ENCODE measurements around the gene TMEM119. TPM values are rescaled to one million over a fixed set of nuclear protein-coding genes. Genes with fewer than 3 reads are reported as not detected.
"Not testable (repeated sequence)": the region's sequence is repeated elsewhere in the genome, so short reads cannot be mapped to it uniquely, and the experiment has no call there.

Gene TMEM119
- total RNA-seq, 2 experiments from 2014 or later = 2.1 to 2.6 TPM

DNA sequence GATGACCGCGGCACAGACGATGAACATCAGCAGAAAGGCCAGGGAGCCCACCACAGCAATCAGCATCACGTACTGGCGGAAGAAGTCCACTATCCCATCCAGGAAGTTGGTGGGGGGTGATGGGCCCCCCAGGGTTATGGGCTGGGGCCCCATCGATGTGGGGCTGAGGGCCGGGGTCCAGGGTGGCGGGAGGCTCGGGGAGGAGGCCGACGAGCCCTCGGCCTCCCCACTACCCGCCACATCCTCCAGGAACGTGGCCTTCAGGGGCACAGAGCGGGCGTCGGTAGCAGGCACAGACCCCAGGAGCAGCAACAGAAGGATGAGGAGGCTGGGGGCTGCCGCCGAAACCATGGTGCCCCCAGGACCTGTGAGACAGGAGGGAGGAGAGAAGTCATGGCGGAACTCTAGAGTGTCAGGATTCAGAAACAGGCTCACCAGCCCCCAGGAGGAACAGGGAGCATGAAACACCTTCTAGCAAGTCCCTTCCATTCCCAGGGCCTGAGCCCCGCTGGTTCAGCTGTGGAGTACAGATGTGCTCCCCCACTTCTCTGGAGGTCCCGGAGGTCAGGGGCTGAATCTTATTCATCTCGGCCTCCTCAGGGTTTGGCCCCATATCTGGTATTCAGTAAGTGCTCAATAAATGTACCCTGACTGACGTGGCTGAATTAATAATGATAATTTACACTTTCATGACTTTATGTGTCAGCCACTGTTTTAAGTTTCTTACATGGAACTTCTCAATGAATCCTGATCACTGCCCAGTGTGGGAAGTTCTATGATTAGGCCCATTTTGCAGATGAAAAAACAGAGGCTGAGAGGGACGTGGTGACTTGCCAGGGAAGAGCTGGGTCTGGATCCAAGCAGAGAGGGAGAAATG, 5.6 kb downstream of the TMEM119 start:
- Histone ChIP-seq H3K4me1 (ENCODE audit: insufficient read depth, low read length) (no peaks in the 10 kb centered on the region), H3K4me3 (ENCODE audit: low read length) (no peak overlapping the region), H3K27me3 (ENCODE audit: control insufficient read depth in 1 of 2, insufficient read depth in 2 of 2, low read length in 2 of 2) (no peaks in the 10 kb centered on the region), H3K9me3 (ENCODE audit: control insufficient read depth in 1 of 2, insufficient read depth in 1 of 2, low read length in 2 of 2) (no peaks in the 10 kb centered on the region), H3K36me3 (ENCODE audit: insufficient read depth, low read length) (no peaks in the 10 kb centered on the region), H3K27ac (ENCODE audit: low read depth in 1 of 2, low read length in 2 of 2) (no peak overlapping the region)
- no peak for DNase-seq
- Mint-ChIP-seq H3K27ac (no peak overlapping the region), H3K36me3 (ENCODE audit: low read depth) (no peaks in the 10 kb centered on the region), H3K4me1 (ENCODE audit: low read depth) (no peaks in the 10 kb centered on the region), H3K27me3 (no peaks in the 10 kb centered on the region), H3K9me3 (no peaks in the 10 kb centered on the region), H3K4me3 (no peak overlapping the region)
- TF ChIP-seq, protein P1, sequence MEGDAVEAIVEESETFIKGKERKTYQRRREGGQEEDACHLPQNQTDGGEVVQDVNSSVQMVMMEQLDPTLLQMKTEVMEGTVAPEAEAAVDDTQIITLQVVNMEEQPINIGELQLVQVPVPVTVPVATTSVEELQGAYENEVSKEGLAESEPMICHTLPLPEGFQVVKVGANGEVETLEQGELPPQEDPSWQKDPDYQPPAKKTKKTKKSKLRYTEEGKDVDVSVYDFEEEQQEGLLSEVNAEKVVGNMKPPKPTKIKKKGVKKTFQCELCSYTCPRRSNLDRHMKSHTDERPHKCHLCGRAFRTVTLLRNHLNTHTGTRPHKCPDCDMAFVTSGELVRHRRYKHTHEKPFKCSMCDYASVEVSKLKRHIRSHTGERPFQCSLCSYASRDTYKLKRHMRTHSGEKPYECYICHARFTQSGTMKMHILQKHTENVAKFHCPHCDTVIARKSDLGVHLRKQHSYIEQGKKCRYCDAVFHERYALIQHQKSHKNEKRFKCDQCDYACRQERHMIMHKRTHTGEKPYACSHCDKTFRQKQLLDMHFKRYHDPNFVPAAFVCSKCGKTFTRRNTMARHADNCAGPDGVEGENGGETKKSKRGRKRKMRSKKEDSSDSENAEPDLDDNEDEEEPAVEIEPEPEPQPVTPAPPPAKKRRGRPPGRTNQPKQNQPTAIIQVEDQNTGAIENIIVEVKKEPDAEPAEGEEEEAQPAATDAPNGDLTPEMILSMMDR (IDR thresholded peaks at IDR 0.05) = no peak
- intact Hi-C loops (cut with DNase I, micrococcal nuclease) = no loop called here
- ATAC-seq (ENCODE audit: poor library complexity) = no peak
- ChIA-PET POLR2A (no interaction called here), CTCF (no interaction called here)

DNA sequence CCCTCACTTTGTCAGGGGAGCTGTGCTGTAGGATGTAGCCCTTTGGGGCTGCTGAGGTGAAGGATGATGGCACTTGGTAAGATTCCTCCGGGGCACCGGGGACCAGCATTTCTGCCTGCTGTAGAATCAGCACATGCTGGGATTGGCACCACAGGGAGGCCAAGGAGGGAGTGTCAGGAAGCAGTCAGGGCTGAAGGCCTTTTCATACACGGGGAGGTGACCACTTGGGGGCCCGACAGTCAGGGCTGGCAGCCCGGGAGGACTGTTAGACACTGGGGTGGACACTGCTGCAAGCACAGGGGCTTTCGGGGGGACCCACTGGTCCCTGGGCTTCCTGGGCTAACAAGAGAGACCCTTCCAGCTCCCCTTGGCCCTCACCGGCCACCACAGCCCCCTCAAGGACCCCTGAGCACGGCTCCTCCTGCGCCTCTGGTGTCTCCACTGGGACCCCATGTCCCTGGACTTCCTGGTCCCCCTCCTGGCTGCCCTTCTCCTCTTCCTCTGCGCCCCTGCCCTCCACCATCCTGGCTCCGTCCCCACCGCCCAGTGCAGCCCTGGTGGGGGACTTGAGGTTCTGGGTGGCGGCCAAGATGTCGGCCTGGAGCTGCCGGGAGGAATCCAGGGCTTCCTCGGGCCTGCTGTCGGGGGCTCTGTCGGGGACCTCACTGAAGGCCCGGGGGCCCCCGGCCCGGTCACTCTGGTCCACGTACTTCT, 6.5 kb downstream of the TMEM119 start:
- no peak overlapping the region for H3K27ac Mint-ChIP-seq
- TF ChIP-seq, protein P1 (IDR thresholded peaks at IDR 0.05) = no peak
- H3K4me1 Mint-ChIP-seq (ENCODE audit: low read depth) = no peaks in the 10 kb centered on the region
- H3K27me3 Mint-ChIP-seq = no peaks in the 10 kb centered on the region
- POLR2A ChIA-PET = no interaction called here
- CTCF ChIA-PET = no interaction called here
- no peaks in the 10 kb centered on the region for H3K9me3 ChIP-seq (ENCODE audit: control insufficient read depth in 1 of 2, insufficient read depth in 1 of 2, low read length in 2 of 2)
- no peak for ATAC-seq (ENCODE audit: poor library complexity)
- H3K36me3 Mint-ChIP-seq (ENCODE audit: low read depth) = no peaks in the 10 kb centered on the region
- intact Hi-C loops (cut with DNase I, micrococcal nuclease) = no loop called here
- no peaks in the 10 kb centered on the region for H3K27me3 ChIP-seq (ENCODE audit: control insufficient read depth in 1 of 2, insufficient read depth in 2 of 2, low read length in 2 of 2)
- H3K27ac ChIP-seq (ENCODE audit: low read depth in 1 of 2, low read length in 2 of 2) = no peak overlapping the region
- H3K9me3 Mint-ChIP-seq = no peaks in the 10 kb centered on the region
- no peak overlapping the region for H3K4me3 Mint-ChIP-seq
- no peak overlapping the region for H3K4me3 ChIP-seq (ENCODE audit: low read length)
- no peaks in the 10 kb centered on the region for H3K36me3 ChIP-seq (ENCODE audit: insufficient read depth, low read length)
- no peak for DNase-seq
- no peaks in the 10 kb centered on the region for H3K4me1 ChIP-seq (ENCODE audit: insufficient read depth, low read length)

DNA sequence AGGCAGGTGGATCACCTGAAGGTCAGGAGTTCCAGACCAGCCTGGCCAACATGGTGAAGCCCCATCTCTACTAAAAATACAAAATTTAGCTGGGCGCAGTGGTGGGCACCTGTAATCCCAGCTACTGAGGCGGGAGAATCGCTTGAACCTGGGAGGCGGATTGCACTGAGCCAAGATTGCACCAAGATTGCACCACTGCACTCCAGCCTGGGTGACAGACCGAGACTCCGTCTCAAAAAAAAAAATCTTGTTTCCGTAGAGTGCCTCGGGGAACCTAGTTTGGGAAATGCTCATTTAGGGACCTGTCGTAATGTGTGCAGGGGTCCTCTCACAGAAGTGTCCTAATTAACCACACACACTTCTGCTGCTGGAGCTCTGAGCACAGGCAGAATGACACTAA, 7.4 kb downstream of the TMEM119 start:
- ATAC-seq (ENCODE audit: poor library complexity); H3K36me3 Mint-ChIP-seq (ENCODE audit: low read depth); H3K4me1 Mint-ChIP-seq (ENCODE audit: low read depth); POLR2A ChIA-PET; H3K4me3 ChIP-seq (ENCODE audit: low read length); H3K36me3 ChIP-seq (ENCODE audit: insufficient read depth, low read length); H3K4me1 ChIP-seq (ENCODE audit: insufficient read depth, low read length); H3K27ac ChIP-seq (ENCODE audit: low read depth in 1 of 2, low read length in 2 of 2); H3K27me3 Mint-ChIP-seq; H3K27me3 ChIP-seq (ENCODE audit: control insufficient read depth in 1 of 2, insufficient read depth in 2 of 2, low read length in 2 of 2); H3K9me3 ChIP-seq (ENCODE audit: control insufficient read depth in 1 of 2, insufficient read depth in 1 of 2, low read length in 2 of 2); CTCF ChIA-PET; H3K9me3 Mint-ChIP-seq; intact Hi-C loops (cut with DNase I, micrococcal nuclease); H3K4me3 Mint-ChIP-seq; H3K27ac Mint-ChIP-seq; DNase-seq: not testable (repeated sequence)

Data from CD4-positive, alpha-beta T cell (primary cell).